B cell (primary cell): Measurements from ENCODE around the gene NELL2.
"Not testable (repeated sequence)": the region's sequence is repeated elsewhere in the genome, so short reads cannot be mapped to it uniquely, and the experiment has no call there.

ENCODE experiments used
- CTCF ChIP-seq: fragments of 200-600 bp; IDR thresholded peaks from one replicate; pipeline ENCODE4 v1.8.0; 2022; ENCODE audit warnings: antibody characterized with exemption, mild to moderate bottlenecking
- EZH2 ChIP-seq: IDR thresholded peaks from 2 replicates; pipeline ENCODE4 v1.6.1; 2012; ENCODE audit warnings: borderline replicate concordance, low read depth, mild to moderate bottlenecking, moderate library complexity, low read length; ENCODE audit not compliant: insufficient read depth, poor library complexity, severe bottlenecking

GRCh38 chr12:44834996-44835395, 41.1 kb downstream of the NELL2 start:
- not testable (repeated sequence) for TF ChIP-seq CTCF, EZH2
